ENCODE measurements around the gene PLEK2.
"Not testable (repeated sequence)": the region's sequence is repeated elsewhere in the genome, so short reads cannot be mapped to it uniquely, and the experiment has no call there.

PLEK2 gene

DNA sequence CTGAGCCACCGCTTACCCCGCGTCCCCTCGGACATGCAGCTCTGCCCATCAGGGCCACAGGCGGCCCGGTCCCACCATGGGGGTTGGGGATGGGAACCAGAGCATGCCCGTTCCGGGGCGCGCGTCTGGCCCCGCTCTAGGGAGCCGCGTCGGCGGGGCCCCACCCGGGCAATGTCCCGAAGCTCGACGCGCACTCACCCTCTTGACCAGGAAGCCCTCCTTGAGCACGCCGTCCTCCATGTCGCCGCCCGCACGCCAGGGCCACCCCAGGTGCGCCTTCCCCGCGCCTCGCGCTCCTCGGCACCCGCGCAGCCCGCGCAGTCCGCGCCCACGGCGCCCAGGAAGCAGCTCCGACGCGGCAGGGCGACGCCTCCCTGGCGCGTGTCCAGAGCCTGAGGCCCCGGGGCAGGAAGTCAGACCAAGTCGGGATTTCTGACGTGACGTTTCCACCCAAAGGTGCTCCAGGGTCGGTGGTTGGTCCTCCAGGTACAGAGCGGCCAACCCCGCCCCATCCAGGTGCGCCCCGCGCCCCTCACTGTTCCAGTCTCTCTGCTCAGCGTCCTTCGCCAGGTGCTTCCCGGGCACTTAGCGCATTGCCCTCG lies at the start of gene PLEK2:
TSS of gene PLEK2 (minus strand) at position 346 of the 602 bp plus-strand sequence. CDS start at position 240, 106 bp downstream.
- DNase-seq (ENCODE audit: low read depth in 3 of 3, low spot score in 1 of 3): peak in 2 of 3 donors; percentile 30 to 32

DNA sequence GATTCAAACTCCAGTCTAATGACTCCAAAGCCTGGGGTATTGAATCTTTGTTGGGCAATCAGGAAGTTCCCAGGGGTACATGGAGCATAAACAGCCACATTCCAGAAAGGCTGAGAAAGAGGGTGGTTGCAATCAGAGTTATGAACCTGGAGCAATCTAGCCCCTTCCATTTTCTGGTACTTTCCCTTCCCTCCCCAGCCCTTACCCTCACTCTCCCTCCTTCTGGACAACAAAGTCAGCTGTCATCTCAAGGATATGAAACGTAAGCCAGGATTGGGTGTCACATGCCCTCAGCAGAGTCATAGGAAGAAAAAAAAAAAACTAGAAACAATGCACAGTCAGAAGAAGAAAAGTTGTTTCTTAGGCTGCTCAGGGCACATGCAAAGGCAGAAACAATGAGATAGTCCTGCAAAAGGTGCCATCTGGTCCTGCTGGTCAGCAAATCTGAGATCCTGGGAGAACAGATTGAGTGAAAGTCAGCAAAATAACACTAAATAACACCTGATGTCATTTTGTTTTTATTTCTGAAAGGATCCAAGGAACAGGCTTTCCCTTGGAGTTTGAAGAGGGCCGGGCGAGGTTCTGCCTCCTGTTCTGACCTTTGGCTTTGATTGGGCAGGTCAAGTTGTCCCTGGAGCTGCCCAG lies 49.5 kb upstream of the PLEK2 start:
- no peak for DNase-seq (ENCODE audit: low read depth in 3 of 3, low spot score in 1 of 3)

DNA sequence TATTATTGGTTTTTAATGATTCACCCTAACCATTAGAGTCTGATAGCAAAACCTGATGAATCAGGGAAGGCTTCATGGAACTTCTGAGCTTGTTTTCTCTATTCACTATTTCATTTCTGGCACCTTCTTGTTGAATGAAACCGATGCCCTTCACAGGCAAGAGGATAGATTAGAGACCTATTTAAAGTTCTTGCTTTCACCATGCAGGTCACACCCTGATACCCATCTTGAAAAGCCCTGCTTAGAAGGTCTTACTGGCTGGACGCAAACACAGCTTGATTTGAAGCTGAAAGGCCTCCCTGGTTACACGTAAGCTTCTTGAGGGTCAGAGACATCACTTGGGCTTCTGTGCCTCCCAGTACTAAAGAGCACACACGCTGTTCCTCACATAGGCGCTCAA lies 47.4 kb upstream of the PLEK2 start:
- DNase-seq (ENCODE audit: low read depth in 3 of 3, low spot score in 1 of 3): no peak

DNA sequence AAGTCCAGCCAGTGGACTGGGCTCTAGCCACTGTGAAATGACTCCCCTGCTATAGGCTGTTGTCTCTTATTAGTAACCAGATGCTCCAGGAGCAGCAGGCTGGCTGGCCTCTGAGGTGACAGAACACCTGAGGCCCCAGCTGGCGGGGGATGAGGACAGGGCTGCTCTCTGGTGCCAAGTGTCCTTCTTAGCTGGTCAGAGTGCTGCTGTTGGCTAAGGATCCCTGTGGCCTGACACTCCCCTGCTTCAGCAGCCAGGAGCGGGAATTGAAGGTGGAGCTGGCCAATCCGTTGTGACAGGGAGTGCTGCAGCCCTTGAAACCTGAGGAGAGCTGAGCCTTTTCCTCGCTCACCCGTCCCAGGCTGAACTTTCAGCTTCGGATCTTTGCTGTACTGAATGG lies 45.8 kb upstream of the PLEK2 start:
- DNase-seq (ENCODE audit: low read depth in 3 of 3, low spot score in 1 of 3): no peak

DNA sequence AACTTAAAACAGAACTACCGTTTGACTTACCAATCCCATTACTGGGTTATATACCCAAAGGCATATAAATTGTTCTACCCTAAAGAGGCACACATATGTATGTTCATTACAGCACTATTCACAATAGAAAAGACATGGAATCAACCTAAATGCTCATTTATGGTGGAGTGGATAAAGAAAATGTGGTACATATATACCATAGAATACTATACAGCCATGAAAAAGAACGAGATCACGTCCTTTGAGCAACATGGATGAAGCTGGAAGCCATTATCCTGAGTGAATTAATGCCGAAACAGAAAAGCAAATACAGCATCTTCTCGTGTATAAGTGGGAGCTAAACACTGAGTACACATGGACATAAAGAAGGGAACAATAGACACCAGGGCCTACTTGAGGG lies 44.8 kb upstream of the PLEK2 start:
- DNase-seq (ENCODE audit: low read depth in 3 of 3, low spot score in 1 of 3): no peak

- no peak for DNase-seq (ENCODE audit: low read depth in 3 of 3, low spot score in 1 of 3)
Observed at GRCh38 chr14:67453575-67454300, 41.8 kb upstream of the PLEK2 start.

DNA sequence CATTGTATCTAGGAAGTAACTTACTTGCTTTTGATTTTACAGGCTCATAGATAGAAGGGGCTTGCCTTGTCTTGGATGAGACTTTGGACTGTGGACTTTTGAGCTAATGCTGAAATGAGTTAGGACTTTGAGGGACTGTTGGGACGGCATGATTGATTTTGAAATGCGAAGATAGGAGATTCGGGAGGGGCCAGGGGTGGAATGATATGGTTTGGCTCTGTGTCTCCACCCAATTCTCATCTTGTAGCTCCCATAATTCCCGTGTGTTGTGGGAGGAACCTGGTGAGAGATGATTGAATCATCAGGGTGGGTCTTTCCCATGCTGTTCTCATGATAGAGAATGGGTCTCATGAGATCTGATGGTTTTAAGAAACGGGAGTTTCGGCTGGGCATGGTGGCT lies 39.7 kb upstream of the PLEK2 start:
- DNase-seq (ENCODE audit: low read depth in 3 of 3, low spot score in 1 of 3): not testable (repeated sequence)

DNA sequence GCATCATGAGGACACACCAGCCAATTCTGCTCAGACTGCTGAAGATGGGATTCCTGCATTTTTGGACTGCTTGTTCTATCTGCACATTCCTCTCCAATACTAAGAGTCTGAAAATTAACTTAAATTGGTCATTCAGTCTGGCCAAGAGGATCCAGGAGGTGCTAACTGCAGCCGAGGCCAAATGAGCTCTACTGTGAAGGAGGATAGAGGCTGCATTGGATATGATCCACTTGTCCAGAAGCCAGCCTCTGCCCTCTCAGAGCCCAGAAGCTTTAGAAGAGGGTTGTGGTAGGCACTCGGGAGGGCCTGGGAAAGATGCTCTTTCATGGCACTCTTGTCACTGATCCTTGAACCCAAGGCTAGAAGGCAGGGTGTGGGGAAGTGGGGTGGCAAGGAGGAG lies 37.1 kb upstream of the PLEK2 start:
- no peak for DNase-seq (ENCODE audit: low read depth in 3 of 3, low spot score in 1 of 3)

DNA sequence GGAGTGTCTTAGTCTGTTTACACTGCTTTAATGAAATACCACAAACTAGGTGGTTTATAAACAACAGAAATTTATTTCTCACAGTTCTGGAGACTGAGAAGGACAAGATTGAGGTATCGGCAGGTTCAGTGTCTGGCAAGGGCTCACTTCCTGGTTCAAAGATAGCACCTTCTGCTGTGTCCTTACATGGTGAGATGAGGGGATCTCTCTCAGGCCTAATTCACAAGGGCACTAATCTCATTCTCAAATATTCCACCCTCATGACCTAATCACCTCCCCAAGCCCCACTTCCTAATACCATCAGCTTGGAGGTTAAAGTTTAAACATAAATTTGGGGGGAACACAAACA lies 35.0 kb upstream of the PLEK2 start:
- DNase-seq (ENCODE audit: low read depth in 3 of 3, low spot score in 1 of 3): no peak

DNA sequence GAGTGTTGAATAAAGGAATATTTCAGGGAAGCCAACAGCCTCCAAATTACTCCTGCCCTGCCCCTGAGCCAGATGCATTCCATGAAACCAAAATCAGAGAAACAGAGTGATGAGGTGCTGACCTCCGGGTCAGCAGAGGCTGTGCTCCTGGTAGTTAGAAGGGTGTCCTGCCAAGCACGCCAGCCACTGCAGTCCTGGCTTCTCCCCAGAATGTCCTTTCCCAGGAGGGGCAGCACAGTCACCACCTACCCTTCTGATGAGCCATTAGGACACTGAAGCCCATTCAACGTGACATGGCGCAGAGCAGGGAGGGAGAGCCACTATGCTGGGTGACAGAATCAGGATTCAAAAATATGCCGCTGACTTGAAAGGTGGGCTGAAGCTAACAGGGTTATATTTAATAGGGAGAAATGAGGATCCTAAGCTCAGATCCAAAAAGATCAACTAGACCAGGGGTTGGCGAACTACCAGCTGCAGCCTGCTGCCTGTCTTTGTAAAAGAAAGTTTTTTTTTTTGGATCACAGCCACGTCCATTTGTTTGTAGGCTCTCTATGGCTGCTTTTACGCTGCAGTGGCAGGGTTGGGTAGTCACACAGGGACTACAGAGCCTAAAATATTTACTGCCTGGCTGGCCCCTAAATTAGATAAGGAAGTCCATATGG lies 34.5 kb upstream of the PLEK2 start:
- DNase-seq (ENCODE audit: low read depth in 3 of 3, low spot score in 1 of 3): no peak

DNA sequence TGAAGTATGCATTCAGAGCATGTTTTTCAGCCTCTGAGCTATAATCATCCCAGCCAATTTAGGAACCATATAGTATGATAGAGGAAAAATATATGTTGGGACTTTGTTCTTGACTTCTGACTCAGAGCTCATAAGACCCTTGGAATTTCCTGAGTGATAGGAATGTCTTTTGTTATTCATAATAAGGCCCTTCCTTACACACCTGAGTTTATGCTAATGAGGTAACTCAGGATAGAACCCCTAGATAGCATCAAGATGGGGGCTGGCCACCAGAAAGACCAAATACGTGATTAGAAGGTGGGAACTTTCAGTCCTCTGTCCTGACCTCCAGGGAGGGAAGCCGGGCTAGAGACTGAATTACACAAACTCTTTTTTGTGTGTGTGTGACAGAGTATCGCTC lies 32.4 kb upstream of the PLEK2 start:
- DNase-seq (ENCODE audit: low read depth in 3 of 3, low spot score in 1 of 3): no peak

GRCh38 chr14:67442139-67442906 lies 30.4 kb upstream of the PLEK2 start:
- DNase-seq (ENCODE audit: low read depth in 3 of 3, low spot score in 1 of 3): no peak

DNA sequence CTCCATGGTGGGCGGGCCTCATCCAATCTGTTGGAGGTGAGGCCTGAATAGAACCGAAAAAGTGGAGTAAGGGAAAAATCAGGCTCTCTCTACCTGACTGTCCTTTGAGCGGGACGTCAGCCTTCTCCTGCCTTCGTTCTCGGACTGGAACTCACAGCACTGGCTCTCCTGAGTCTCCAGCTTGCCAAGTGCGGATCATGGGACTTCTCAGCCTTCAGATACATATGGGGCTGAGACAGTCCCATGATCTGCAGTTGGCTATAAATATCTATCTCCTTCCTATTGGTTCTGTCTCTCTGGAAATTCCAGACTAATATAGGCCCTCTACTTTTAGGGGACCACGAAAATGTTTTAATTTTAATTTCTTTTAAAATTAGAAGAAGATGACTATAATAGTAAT lies 29.7 kb upstream of the PLEK2 start:
- DNase-seq (ENCODE audit: low read depth in 3 of 3, low spot score in 1 of 3): no peak

GRCh38 chr14:67441256-67441655 lies 29.3 kb upstream of the PLEK2 start:
- no peak for DNase-seq (ENCODE audit: low read depth in 3 of 3, low spot score in 1 of 3)

DNA sequence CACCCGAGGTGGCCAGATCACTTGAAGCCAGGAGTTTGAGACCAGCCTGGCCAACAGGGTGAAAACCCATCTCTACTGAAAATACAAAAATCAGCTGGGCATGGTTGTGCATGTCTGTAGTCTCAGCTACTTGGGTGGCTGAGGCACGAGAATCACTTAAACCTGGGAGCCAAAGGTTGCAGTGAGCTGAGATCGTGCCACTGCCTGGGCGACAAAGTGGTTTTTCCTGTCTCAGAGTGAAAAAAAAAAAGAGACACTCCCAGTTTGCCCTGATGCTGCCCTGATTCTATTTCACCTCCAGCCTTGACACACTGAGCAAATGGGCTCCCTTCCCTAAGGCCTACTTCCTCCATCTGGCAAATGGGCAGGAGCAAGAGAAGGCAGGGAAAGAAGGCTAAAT lies 28.5 kb upstream of the PLEK2 start:
- no peak for DNase-seq (ENCODE audit: low read depth in 3 of 3, low spot score in 1 of 3)

DNA sequence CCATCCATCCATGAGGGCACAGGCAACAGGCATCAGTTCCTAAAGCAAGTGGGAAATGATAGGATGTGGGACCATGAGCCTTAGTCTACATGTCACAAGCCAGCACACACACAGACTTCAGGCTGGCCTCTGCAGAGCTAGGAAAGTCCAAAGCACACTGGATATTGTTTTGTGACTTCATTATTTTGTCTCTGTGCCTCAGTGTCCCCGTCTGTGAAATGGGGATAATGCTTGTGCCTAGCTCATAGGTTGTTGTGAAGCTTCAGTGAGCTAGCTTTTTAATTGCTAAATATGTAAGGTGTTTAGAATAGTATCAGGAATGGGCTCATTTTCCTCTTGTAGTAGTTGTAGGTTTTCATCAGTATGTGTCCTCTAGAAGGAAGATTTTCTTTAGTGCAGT lies 27.0 kb upstream of the PLEK2 start:
- no peak for DNase-seq (ENCODE audit: low read depth in 3 of 3, low spot score in 1 of 3)

GRCh38 chr14:67436006-67436866 lies 24.3 kb upstream of the PLEK2 start:
- DNase-seq (ENCODE audit: low read depth in 3 of 3, low spot score in 1 of 3): no peak

GRCh38 chr14:67435603-67436002 lies 23.6 kb upstream of the PLEK2 start:
- no peak for DNase-seq (ENCODE audit: low read depth in 3 of 3, low spot score in 1 of 3)

DNA sequence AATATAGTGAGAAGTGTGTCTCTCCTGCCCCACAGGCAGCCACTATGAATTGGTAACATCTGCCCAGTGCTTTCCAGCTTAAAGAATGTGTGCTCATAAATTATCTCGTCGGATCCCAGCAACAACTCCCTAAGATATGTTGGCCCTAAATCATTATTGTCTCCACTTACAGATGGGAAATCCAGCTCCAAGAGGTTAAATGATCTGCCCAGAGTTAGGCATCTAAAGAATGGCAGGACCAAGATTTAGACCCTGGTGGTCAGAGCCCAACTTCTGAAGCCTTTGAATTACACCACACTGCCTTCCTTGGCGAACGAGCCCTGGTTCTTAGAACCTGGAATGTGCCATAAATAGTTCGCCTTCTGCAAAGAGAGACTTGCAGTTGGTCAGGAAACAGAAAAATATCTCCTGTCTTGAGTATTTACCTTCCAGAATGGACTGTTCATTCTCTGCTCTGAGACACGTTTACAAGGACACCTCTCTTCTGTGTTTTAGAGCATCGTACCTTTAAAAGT lies 20.1 kb upstream of the PLEK2 start:
- no peak for DNase-seq (ENCODE audit: low read depth in 3 of 3, low spot score in 1 of 3)

GRCh38 chr14:67429510-67430205 lies 17.7 kb upstream of the PLEK2 start:
- DNase-seq (ENCODE audit: low read depth in 3 of 3, low spot score in 1 of 3): no peak
